Measurements from ENCODE around the gene KMT5C.

The KMT5C gene

DNA sequence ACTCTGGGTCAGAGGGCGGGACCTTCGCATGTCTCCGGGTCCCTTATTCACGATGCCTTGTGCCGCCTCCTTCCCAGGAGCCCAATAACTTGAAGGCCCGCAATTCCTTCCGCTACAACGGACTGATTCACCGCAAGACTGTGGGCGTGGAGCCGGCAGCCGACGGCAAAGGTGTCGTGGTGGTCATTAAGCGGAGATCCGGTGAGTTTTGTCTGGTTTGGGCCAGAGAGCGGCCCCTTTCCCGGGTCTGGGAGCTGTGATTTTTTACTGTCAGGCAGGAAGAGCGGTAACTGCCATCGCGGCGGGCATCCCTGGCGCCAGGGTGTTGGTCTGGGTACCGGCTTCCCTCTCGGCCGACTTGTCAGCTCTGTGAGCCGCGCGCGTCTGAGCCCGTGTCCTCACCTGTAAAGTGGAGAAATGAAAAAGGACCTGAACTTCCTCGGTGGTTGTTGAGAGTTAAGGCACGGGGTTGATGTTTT is 46.9 kb downstream of the KMT5C start:
- DNase-seq (ENCODE audit: low read depth) = no peak

GRCh38 chr19:55387736-55388497 is 48.2 kb downstream of the KMT5C start:
- no peak for DNase-seq (ENCODE audit: low read depth)

DNA sequence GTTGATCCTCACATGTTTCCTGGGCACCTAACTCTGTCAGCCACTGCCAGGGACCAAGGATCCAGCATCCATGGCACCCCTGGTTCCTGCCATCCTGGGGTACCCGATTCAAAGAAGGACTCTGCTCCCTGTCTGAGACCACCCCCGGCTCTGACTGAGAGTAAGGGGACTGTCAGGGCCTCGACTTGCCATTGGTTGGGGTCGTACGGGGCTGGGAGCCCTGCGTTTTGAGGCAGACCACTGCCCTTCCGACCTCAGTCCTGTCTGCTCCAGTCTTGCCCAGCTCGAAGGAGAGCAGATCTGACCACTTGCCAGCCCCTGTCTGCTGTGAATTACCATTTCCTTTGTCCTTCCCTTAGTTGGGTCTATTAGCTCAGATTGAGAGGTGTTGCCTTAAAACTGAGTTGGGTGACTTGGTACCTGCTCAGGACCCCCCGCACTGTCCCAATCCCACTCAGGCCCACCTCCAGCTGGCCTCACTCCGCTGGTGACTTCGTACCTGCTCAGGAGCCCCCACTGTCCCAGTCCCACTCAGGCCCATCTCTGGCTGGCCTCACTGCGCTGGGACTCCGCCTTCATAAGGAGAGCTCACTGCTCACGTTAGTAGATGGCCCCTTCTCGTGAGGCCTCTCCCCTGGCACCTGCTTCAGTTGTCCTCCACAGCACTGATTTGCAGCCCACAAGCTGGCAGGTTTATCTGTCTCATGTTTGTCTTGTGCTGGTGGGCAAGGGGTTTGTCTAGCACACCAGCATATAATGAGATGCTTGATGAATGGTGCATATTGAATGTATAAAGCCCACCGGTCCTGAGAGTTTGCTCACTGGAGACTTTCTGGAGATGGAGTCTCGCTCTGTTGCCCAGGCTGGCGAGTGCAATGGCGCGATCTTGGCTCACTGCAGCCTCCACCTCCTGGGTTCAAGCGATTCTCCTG is 50.0 kb downstream of the KMT5C start:
- no peak for DNase-seq (ENCODE audit: low read depth)

DNA sequence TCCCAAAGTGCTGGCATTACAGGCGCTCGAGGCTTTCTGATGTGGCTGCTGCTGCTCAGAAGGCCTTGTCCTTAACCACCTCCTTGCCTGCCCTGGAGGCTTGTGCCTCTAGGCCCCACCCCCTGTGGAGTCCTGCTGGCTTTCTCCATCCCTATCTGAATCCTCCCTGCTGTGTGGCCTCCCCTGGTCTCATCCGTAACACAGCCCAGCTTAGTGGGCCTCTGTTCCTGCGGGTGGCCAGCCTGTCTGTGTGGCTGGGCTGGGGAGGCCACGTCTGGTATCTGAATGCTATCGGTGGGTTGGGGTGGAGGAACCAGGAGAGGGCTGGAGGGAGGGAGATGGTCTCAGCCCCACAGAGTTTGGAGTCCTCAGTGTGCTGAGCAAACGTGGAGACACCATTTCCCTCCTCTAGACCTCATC is 50.8 kb downstream of the KMT5C start:
- no peak for DNase-seq (ENCODE audit: low read depth)

DNA sequence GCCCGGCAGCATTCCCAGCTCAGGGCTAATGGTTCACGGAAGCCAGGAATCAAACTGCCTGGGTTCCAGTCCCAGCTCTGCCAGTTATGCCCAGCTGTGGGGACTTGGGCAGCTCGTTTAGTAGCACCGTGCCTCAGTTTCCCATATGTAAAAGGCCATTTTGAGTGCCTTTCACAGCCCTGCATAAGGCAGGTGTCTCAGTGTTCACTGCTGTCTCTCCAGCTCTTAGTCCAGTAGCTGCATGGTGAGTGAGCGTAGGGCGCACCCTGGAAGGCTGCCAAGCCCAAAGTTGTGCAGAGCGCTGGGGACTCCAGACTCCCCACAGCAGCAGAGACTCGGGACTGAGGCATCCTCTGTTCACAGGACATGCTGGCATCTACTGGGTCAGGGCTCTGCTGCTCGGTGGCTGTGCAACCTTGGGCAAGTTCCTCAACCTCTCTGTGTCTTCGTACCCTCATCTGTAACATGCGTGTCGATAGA is 51.6 kb downstream of the KMT5C start:
- DNase-seq (ENCODE audit: low read depth) = no peak

DNA sequence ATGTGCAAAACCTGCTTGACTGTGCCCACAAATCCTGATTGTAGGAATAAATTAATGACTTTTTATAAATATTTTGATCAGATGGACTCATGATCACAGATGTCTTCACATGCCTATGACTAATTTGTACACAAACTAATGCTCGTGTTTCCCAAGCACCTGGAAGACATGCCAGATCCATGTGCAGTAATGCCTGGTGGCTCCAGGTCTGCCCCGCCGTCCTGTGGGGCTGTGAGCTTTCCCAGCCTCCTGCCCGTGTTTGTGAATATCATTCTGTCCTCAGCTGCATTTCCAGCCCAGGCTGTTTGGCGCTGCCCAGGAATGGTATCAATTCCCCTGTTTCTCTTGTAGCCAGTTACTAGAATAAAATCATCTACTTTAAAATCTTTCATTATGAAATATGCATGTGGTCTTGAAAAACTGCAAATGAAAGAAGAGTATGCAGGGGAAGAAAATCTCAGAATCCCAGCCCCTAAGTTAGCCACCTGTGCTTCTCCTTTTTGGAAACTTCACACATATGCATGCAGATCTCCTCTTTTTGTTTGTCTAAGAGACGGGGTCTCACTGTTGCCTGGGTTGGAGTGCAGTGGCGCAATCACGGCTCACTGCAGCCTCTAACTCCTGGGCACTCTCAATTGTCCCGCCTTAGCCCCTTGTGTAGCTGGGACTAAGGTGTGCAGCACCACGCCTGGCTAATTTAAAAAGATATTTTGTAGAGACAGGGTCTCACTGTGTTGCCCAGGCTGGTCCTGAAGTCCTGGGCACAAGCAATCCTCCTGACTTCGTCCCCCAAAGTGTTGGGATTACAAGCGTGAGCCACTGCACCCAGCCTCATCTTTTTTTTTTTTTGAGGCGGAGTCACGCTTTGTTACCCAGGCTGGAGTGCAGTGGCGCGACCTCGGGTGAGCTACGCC is 52.3 kb downstream of the KMT5C start:
- no peak for DNase-seq (ENCODE audit: low read depth)

DNA sequence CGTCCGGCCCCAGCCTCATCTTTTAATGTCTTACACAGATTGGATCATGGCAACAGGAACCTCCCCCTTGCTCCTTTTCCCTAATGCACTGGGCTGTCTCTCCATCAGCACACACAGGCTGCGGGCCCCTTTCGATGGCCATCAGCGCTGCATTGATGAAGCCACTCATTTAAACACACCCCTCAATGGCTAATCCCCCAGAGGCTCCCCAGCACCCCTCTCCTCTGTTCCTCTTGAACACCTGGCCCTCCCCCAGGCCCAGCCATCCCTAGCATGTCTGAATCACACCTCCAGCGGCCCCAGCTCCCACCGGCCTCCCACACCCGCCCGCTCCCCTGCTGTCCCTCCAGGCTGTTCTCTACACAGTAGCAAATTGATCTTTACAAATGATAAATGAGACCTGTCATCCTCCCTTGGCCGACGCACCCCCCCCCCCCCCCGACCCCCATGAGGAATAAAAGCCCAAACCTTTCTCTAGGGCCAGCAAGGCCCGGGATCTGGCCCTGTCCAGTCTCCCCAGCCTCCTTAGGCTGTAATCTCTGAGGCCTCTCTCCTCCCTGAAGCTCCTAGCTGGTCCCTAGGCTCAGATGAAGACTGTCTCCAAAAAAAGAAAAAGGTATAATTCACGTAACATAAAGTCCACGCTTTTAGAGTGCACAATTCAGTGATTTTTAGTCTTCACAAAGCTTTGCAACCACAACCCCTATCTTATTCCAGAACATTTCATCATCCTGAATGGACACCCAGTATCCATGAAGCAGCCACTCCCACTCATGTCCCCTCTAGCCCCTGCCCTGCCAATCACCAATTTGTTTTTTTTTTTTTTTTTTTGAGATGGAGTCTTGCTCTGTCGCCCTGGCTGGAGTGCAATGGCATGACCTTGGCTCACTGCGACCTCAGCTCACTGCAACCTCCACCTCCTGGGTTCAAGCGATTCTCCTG is 53.4 kb downstream of the KMT5C start:
- no peak for DNase-seq (ENCODE audit: low read depth)
